ENCODE results near the gene MEAF6.

The MEAF6 gene

GRCh38 chr1:37478451-37478881, 36.1 kb downstream of the MEAF6 start:
- H3K4me3 ChIP-seq, result peak overlapping the region; percentile 86
- TF ChIP-seq, protein P1, sequence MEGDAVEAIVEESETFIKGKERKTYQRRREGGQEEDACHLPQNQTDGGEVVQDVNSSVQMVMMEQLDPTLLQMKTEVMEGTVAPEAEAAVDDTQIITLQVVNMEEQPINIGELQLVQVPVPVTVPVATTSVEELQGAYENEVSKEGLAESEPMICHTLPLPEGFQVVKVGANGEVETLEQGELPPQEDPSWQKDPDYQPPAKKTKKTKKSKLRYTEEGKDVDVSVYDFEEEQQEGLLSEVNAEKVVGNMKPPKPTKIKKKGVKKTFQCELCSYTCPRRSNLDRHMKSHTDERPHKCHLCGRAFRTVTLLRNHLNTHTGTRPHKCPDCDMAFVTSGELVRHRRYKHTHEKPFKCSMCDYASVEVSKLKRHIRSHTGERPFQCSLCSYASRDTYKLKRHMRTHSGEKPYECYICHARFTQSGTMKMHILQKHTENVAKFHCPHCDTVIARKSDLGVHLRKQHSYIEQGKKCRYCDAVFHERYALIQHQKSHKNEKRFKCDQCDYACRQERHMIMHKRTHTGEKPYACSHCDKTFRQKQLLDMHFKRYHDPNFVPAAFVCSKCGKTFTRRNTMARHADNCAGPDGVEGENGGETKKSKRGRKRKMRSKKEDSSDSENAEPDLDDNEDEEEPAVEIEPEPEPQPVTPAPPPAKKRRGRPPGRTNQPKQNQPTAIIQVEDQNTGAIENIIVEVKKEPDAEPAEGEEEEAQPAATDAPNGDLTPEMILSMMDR (IDR thresholded peaks at IDR 0.05), result no peak
- DNase-seq (ENCODE audit: low spot score), result no peak

DNA sequence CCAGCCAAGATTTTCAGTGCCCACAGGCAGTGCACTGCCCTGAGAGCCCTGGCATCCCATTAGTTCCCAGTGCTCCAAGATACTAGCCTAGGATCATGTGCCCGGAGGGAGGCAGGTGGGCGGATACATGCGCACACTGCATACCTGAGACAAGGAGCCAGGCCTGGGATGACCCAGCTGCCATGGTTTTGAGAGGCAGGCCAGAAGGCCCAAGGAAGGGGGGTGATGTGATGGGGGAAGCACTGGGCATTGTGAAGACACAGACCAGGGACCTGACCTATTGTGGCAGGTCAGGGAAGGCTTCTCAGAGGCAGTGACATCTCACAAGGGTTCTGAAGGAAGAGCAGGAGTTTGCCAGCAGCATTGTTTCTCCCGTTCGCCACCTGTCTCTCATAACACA, 36.6 kb downstream of the MEAF6 start:
- H3K27ac ChIP-seq, result peak overlapping the region; percentile 98 to 99
- TF ChIP-seq, protein P1 (IDR thresholded peaks at IDR 0.05), result no peak
- DNase-seq (ENCODE audit: low spot score), result no peak
- peak overlapping the region; percentile 86 for H3K4me3 ChIP-seq

More at GRCh38 chr1:37478451-37478881, 36.1 kb downstream of the MEAF6 start:
- peak overlapping the region; percentile 98 to 99 for H3K27ac ChIP-seq

GRCh38 chr1:37477198-37477931, 37.2 kb downstream of the MEAF6 start:
- H3K4me3 ChIP-seq, result peak overlapping the region; percentile 86
- H3K27ac ChIP-seq, result peak overlapping the region; percentile 98 to 99
- peak; percentile 79 for DNase-seq (ENCODE audit: low spot score)
- TF ChIP-seq, protein P1 (IDR thresholded peaks at IDR 0.05), result no peak

GRCh38 chr1:37476460-37477197, 37.9 kb downstream of the MEAF6 start:
- Histone ChIP-seq H3K4me3 (peak overlapping the region; percentile 86), H3K27ac (peak overlapping the region; percentile 98 to 99)
- TF ChIP-seq, protein P1 (IDR thresholded peaks at IDR 0.05), result no peak

DNA sequence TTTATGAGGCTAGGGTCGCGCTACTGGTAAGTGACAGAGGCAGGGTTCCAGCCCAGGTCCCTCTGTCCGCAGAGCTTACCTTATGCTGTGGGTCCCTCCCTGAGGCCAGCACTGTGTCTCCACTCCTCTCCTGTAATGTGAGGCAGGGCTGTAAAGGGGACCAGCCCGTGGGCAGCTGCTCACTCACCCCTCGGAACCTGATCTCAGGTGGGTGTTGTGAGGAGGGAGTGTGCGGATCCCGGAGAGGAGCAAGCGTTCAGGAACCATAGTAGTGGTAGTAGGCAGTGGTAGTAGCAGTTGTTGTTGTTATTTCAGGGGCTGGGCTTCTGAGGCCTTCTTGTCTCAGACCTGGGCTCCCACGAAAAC, 38.5 kb downstream of the MEAF6 start:
- H3K27ac ChIP-seq, result peak overlapping the region; percentile 98 to 99
- DNase-seq (ENCODE audit: low spot score), result peak; percentile 77

More at GRCh38 chr1:37476460-37477197, 37.9 kb downstream of the MEAF6 start:
- DNase-seq (ENCODE audit: low spot score), result peak; percentile 93

DNA sequence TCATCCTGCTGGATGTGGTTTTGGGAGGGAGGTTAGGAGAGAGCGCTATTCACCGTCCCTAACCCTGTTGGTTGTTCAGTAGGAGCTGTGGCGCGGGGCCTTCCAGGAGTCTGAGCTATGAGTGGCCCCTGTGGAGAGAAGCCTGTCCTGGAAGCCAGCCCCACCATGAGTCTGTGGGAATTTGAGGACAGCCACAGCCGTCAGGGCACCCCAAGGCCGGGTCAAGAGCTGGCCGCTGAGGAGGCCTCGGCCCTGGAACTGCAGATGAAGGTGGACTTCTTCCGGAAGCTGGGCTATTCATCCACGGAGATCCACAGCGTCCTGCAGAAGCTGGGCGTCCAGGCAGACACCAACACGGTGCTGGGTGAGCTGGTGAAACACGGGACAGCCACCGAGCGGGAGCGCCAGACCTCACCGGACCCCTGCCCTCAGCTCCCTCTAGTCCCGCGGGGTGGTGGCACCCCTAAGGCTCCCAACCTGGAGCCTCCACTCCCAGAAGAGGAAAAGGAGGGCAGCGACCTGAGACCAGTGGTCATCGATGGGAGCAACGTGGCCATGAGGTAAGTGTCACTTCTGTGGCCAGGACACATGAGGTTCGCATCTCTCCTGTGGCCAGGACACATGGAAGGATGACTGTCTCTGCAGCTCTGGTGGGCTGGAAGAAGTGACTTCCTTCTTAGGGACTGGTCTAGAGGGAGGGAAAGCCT, 39.0 kb downstream of the MEAF6 start:
- Histone ChIP-seq H3K27ac (peak overlapping the region; percentile 98 to 99), H3K4me3 (peak overlapping the region; percentile 86)
- peak; percentile 74 for DNase-seq (ENCODE audit: low spot score)
- TF ChIP-seq, protein P1 (IDR thresholded peaks at IDR 0.05), result no peak

More for the DNA sequence above, 38.5 kb downstream of the MEAF6 start:
- TF ChIP-seq, protein P1 (IDR thresholded peaks at IDR 0.05), result no peak
- peak overlapping the region; percentile 86 for H3K4me3 ChIP-seq

Measured in coronary artery (tissue), 2 donors.